EL (cell line): ENCODE measurements around the gene ZCCHC17.

Experiments
- DNase-seq: peaks from one replicate; pipeline ENCODE4 v3.0.0-alpha.2; 2016

Gene ZCCHC17

GRCh38 chr1:31372051-31372450 lies 75.2 kb downstream of the ZCCHC17 start:
- no peak for DNase-seq

GRCh38 chr1:31372751-31373055 lies 75.9 kb downstream of the ZCCHC17 start:
- no peak for DNase-seq

DNA sequence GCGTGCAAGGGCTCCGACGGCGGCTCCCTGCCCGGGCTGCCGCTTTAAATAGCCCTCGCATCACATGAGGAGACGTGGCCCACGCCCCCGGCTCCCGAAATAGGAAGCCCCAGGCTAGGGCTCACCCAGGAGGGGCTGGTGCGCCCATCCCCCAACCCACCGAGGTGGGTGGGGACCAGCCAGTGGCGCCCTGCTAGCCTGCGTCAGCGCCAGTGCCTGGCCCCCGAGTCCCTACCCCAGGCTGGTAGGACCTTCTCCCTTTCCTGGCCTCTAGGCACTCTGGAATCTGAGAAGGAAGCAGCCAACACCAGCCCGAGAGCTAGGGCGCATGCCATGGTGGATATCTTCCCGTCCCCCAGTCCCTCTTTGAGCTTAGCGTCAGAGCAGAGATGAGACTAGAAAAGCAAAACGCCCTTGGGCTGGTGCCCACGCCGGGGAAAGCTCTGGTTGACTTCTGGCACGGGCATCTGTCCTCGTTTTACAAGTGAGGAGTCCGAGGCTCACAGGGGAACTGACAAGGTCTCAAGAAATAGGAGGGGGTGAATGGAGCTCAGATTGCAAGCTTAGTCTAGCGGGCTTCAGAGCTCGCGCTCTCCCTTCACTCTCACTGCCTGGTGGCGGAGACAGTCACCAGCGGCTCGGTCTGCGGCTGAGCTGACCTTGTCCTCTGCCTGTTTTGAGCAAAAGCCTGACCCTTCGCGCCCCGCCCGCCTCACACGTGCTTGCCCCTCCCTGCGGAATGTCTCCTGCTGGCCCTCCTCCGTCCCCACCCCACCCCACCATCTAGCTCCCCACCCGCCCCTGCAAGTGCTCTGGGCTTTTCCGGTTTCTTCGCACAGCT lies 76.4 kb downstream of the ZCCHC17 start, which contains the start of gene FABP3:
Gene FABP3 (minus strand): TSS at position 21 of the 841 bp plus-strand sequence. CDS start 62 bp downstream, outside the sequence.
- peak; percentile 76 for DNase-seq

DNA sequence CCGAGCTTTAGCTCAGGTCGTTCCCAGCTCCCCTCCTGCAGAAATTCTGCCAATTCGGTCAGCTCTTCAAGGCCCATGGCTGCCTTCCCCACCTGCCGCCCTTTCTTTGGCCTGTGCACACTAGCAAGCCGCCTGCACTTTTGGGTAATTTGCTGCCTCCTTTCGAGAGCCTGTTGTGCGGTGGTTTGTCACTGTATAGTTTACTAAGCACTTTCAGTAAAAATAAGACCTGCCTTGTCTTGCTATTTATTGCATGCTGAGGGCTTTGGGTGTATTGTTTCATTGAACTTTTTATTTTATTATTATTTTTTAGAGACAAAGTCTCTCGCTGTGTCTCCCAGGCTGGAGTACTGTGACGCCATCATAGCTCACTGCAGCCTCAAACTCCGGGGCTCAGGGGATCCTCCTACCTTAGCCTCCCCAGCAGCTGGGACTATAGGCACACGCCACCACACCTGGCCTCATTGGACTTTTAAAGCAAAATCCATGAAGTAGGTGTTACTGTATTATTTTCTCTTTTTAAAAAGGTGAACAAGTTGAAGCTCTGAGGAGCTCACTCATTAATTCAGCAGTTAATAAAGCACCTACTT lies 77.2 kb downstream of the ZCCHC17 start:
- no peak for DNase-seq

GRCh38 chr1:31374511-31375196 lies 77.8 kb downstream of the ZCCHC17 start:
- DNase-seq = peak; percentile 50

DNA sequence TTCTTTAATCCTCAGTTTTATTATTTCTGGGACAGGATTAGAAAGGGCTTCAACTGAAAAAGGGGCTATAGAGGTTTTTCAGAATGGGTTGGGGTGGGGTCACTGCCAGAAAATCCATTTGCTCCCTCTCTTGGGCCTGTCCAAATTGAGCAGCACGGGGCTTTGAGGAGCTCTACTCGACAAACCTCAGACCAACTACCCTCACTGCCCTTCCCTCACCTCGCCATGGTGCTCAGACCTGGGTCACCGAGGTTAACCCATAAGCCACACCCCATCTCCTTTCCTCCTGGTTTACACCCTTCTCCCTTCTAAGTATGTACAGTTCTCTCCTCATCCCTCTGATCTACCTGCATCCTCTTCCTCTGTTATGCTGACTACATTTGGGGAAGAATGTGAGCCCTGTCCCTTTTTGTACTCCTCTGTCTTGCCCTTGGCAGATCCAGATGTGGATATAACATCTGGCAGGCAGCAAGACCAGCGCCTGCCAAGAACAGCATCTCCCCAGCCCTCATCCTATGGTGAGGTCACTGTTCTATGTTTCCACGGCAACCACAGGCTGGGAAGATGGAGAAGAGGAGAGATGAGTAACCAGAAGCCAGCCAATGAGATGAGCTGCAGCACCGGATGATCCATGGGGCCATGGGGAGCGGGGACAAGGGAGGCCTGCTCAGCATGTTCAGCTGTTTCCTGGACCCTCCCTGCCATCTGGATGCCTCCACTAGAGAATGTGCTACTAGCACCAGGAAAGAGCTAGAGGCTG lies 79.7 kb downstream of the ZCCHC17 start:
- DNase-seq = peak; percentile 97

- DNase-seq = no peak
Measured at GRCh38 chr1:31377364-31377863, 80.6 kb downstream of the ZCCHC17 start.

- no peak for DNase-seq
Measured at GRCh38 chr1:31378001-31378400, 81.2 kb downstream of the ZCCHC17 start.

DNA sequence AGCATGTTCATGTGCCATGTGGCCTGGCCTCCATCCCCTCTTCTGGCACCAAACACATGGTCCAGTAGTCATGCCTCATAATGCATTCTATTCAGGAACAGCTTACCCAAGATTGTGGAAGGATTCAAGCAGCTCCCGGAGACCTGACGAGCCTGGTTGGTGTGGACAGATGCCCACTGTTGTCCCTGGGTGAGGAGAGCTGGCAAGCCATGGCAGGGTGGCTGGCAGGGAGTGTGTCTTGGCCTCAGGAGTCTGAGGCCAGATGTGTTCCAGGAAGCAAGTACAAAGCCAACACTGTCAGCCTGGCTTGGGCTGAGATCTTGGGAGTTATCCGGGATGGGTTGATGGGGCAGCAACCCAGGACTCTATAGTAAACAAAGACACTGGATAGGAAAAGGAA lies 83.3 kb downstream of the ZCCHC17 start:
- no peak for DNase-seq

- no peak for DNase-seq
Measured at GRCh38 chr1:31381394-31382294, 84.8 kb downstream of the ZCCHC17 start.

DNA sequence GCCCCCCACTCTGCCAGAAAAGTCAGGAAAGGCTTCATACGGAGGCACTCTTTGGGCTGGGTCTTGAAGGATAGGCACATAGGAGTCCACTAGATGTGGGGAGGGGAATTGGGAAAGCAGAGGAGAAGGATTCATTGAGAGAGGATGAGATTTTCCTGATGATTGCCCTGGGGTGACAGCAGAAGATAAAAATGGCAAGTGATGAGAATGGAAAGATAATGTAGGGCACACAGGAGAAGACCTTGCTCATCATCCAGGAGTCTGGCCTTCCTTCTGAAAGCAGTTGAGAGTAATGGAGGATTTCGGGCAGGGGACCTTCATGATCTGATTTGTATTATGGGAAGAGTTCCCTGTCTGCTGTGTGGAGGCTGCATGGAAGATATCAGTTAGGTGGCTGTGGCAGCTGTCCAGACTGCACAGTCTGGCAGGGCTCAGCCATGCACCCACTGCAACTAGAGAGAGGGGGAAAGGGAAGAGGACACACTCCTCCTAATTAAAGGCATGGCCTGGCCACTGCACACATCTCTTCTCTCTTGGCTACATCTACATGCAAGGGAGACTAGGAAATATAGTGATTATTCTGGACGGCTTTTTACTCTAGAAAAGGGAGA lies 85.7 kb downstream of the ZCCHC17 start:
- DNase-seq = no peak

DNA sequence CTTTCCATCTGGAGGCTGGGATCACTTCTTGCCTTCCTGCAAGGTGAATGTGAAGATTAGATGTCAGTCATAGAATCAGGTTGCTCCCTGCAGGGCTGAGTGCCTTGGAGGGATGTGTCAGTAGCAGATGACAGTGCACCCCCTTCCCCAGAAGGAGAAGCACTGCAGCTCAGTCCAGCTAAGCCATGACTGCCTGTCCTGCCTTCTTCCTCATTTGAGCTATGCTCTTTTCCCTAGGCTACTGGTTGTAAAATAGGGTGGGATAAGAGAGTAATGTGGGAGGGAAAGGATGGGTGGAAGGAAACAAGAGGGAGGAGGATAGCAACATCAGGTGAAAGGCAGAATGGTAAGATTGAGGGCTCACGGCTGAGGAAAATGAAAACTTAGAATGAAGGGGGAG lies 87.1 kb downstream of the ZCCHC17 start:
- DNase-seq = no peak

DNA sequence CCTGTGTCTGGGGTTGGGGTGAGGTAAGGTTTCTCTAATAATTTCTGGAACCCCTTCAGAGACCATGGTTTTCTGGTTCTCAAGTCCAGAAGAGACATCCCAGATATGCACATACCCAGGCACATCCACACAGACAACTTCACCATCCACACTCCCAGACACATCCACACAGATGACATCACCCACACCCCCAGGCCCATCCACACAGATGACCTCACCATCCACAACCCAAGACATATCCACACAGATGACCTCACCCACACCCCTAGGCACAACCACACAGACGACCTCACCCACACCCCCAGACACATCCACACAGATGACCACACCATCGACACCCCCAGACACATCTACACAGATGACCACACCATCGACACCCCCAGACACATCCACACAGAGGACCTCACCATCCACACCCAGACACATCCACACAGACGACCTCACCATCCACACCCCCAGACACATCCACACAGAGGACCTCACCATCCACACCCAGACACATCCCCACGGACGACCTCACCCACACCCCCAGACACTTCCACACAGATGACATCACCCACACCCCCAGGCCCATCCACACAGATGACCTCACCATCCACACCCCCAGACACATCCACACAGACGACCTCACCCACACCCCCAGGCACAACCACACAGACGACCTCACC lies 89.9 kb downstream of the ZCCHC17 start:
- peak; percentile 29 for DNase-seq

GRCh38 chr1:31387612-31388011 lies 90.8 kb downstream of the ZCCHC17 start:
- DNase-seq = no peak

DNA sequence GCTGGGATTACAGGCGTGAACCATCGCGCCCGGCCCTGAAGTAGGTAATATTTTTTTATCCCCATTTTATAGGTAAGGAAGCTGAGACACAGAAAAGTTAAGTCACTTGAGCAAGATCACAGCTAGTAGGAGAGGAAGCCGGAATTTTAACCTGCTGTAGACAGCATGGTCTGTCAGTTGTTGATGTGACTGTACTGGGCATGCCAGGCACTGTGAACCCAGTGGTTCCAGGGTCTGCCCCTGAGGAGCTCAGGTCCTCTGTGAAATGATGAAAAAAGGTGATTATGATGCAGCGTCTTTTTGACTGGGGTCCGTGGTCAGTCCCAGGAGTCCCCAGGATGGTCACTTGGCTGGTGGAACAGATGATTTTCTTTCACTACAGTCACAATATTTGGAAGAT lies 92.8 kb downstream of the ZCCHC17 start:
- no peak for DNase-seq

DNA sequence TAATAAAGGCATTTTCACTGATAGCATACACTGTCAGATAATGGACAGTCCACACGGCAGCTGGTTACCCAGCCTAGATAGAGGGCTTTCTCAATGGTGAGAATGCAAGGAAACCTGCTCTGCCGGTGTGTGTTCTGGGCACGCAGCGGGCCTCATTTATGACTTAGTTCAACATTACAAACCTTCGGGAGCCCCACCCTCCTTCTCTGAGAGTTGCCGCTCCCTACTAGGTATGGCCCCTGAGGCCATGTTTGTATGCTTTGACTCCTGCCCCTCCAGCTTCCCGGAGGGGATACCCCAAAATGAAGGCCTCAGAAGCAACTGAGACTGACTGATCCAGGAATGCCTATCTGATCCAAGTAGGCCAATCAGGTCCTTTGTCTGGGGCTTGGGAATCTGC lies 93.2 kb downstream of the ZCCHC17 start:
- no peak for DNase-seq

DNA sequence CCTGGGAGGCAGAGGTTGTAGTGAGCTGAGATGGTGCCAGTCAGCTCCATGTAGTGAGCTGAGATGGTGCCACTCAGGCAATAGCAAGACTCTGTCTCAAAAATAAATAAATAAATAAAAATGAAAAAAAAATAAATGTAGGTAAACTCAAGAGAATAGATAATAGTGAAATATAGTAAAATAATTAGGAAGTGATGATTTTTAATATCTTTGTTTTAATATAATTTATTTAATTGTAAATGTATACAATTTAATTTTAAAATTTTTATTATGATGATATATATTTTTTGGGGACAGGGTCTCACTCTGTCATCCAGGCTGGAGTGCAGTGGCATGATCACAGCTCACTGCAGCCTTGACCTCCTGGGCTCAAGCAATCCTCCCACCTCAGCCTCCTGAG lies 96.6 kb downstream of the ZCCHC17 start:
- no peak for DNase-seq

GRCh38 chr1:31394584-31395193 lies 97.9 kb downstream of the ZCCHC17 start:
- peak; percentile 86 for DNase-seq

GRCh38 chr1:31396633-31397351 lies 100.0 kb downstream of the ZCCHC17 start:
- DNase-seq = peak; percentile 98
